NCI-H2107 treated with DMSO at 0.1 percent for 48 hours (cell line): Measurements from ENCODE around the gene DOCK10.

Experiments
- DNase-seq: peaks from one replicate; lab custom pipeline; 2025; ENCODE audit not compliant: unreplicated experiment; lab: John Stamatoyannopoulos, UW

Gene DOCK10

GRCh38 chr2:224846686-224847085 lies 195.6 kb downstream of the DOCK10 start:
- no peak for DNase-seq

GRCh38 chr2:224846161-224846560 lies 196.1 kb downstream of the DOCK10 start:
- no peak for DNase-seq

GRCh38 chr2:224843141-224843540 lies 199.1 kb downstream of the DOCK10 start:
- no peak for DNase-seq

- DNase-seq: no peak
These were observed 200.4 kb downstream of the DOCK10 start for GRCh38 chr2:224841910-224842309.

GRCh38 chr2:224838335-224838734 lies 203.9 kb downstream of the DOCK10 start:
- no peak for DNase-seq

DNA sequence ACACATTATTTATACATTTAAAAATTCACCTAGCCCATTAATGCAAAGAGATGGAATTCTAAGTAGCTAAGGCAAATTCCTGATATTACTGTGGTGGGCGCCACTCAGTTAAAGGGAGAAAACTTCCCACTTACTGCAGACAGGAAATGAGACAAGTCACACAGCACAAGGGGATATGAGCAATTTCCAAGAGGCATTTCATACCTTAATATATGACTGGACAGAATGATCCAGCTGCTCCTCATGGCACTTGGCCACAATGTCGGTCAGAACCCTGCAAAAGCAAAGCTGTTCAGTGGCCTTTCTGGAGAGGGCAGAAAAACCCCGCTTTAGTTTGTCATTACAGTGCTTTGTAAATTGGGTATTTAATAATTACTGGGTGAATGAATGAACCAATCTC lies 204.7 kb downstream of the DOCK10 start:
- no peak for DNase-seq

DNA sequence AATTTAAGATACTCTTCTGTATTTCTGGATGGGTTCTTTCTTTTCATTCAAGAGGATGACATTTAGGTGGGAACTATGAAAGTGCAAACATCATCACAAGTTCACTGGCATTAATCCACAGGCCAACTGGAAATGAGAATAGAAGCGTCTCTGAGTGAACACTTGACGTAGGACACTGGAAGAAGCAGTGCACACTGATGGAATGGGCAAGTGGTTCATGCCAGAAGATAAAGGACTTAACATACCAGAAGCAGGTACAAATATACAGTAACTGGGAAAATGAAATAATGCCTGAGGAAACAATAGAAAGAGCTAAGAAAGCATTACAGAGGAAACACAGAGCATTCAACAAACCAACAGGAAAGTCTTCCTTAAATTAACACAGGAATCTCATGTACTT lies 205.2 kb downstream of the DOCK10 start:
- DNase-seq: no peak

- DNase-seq: no peak
These were observed 206.0 kb downstream of the DOCK10 start for GRCh38 chr2:224836263-224836662.

DNA sequence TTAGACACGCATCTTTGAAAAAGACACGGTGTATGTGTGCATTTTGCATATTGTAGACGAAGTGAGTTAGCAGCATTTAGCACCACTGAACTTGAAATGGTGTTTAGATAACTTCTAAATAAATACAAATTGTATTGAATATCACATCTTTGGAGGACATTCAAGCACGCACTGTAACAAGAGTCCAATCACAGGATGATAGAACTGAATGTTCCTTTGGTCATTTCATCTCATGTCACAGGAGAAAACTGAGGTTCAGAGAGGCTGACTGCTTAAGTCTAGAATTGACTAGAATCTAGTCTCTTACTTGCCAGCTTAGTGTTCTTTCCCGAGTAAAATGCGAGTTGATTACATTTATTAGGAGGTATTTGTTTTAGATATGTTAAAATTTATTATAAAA lies 206.9 kb downstream of the DOCK10 start:
- DNase-seq: no peak

DNA sequence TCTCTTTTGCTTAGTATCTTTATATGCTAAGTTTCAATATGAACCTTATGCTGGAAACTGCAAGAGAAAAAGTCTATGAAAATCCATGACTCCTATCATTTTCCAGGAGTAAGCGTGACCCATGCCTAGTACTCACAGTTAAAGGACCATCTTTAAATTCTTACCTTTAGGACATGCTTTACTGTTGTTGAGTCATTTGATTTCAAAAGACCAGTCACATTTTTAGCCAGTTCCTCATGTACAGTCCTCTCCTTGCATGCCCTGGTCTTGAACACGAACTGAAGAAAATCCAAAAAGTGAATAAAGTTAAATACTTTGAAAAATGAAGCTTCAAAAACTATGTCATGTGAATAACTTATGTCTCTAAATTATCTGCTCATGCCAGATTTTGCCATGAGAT lies 208.3 kb downstream of the DOCK10 start:
- no peak for DNase-seq

GRCh38 chr2:224832207-224832606 lies 210.1 kb downstream of the DOCK10 start:
- DNase-seq: no peak

DNA sequence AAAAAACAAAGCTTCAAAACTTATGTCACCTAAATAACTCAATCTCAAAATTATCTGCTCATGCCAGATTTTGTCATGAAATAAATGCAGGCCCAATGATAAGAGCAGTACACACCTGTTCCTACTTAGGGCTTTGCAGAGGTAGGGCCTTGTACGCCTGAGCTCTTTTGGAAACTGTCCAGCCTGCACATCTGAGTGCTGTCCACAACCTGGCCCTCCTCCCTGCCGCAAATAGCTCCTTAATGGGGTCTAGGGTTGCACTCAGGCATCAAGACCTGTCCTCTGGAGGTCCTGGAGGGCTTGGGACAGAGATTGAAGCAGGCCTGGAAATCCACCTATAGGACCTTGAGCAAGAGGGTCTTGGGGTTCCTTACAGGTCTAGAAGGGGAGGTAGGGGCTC lies 210.7 kb downstream of the DOCK10 start:
- no peak for DNase-seq

GRCh38 chr2:224820283-224820991 lies 221.8 kb downstream of the DOCK10 start:
- no peak for DNase-seq

DNA sequence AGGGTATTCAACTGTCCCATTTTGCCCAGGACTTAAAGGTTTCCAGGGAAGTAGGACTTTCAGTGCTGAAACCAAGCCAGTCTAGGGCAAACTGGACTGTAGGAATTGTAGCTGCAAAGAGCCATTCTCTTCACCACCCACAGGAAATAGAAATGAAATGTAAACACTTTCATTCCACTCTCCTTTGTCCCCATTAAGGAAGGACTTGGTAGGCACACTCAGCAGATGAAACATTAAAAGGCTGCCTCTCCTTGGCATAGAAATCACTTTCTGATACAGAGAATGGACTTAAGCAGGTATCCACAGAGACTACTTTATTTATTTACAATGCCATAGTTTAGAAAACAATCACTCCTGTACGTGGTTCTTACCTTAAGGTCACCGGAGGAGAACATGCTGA lies 223.2 kb downstream of the DOCK10 start:
- DNase-seq: no peak

DNA sequence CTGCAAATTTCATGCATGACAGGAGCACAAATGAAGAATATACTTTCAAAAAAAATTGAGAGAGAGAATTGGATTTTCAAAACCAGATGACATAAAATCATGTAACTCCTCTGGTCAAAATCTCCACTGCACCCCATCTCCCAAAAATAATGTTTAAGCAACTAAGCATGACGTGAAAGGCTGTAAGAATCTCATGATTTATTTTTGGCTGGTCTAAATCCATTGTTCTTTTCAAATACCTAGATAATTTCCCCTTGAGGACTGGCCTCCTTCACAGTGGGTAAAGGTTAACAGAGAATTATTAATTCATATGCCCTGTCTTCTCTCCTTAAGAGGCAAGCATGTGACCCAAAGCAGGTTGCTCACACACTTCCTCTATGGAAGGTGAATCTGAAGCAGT lies 224.6 kb downstream of the DOCK10 start:
- DNase-seq: no peak

- no peak for DNase-seq
These were observed 225.5 kb downstream of the DOCK10 start for GRCh38 chr2:224816816-224817215.

DNA sequence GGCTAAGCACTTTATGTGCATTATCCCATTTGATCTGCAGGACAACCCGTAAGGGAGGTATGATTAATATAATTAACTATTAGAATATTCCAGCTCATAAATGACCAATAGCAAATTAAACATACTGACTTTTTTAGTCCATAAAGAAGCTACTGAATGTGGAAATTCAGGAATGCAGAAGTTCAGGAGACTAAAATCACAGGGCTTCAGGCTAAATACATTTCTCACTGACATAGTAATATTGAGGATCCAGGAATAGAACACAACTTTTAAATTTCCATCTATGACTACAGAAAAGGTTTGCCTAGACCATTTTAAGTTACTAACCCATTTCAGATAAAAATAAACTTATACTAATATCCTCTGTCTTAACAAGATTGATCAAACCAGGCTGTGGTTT lies 228.7 kb downstream of the DOCK10 start:
- DNase-seq: no peak

- no peak for DNase-seq
These were observed 234.9 kb downstream of the DOCK10 start for GRCh38 chr2:224807153-224807964.

DNA sequence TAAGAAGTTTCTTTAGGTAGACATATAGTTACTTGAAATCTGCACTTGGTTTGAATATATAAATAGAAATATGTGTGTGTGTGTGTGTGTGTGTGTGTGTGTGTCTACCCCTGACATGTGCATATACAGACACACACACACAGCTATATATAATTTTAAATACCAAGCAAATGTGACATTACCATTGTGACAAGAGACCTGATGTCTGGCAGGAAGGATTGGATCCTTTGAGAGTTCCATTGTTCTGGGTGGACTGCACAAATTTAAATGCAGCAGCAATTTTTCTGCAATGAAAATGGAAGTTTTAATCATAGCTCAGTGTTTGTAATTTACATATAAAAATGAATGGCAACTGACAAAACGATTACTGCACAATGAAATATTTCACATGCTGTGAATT lies 238.3 kb downstream of the DOCK10 start:
- DNase-seq: no peak

DNA sequence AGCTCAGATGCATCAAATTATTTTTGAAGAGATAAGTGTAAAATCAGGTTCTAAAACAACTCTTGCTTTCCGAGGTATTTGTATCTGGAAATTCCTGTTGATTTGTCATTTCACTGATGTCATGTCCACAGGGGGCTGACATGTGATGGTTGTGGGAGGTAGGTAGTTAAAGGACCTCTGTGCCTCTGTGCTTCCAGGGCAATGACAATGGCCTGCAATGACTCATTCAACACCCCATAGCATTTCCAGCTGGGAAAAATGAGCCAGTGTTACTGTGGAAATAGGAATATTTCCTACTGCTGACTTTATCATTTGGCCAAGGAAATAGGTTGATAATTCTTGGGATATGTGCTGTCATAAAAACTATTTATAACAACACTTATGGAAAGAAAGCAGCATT lies 239.9 kb downstream of the DOCK10 start:
- no peak for DNase-seq

GRCh38 chr2:224801360-224801759 lies 240.9 kb downstream of the DOCK10 start:
- DNase-seq: no peak

DNA sequence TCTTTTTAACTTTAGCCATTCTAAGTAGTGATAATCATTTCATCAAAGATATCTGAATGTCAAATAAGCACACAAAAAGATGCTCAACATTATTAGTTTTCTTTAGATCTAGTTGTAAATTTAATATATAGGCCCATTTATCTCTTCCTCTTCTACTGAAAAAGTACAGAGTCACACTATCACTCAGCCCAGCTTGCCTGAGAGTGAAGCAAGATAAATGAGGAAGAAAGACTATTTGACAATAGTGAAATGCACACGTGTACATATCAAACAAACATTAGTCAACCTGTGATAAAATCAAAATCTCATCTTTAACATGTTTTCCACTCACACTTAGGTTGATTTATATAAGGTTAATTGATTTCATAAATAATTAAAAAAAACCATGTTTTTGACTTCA lies 242.6 kb downstream of the DOCK10 start:
- DNase-seq: no peak

DNA sequence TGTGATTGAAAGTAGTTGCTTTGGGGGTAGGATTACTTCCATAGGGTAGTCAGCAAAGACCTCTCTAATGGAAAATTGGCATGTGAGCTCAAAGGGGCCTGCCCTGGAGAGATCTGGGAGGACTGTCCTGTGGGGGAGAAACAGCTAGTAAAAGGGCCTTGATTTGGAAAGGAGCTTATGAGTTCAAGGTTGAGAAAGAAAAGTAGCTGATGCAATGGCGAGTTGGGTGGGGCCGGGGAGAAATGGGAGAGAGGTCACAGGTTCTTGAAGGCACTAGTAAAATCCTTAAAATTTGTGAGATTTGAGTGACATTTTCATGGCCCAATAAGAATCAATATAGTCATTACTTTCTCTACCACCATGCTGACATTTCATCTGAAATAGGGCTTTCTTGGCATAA lies 244.1 kb downstream of the DOCK10 start:
- DNase-seq: no peak
